ENCODE data around the gene RARB. TPM values are rescaled to one million over a fixed set of nuclear protein-coding genes. Genes with fewer than 3 reads are reported as not detected.
A peak's percentile ranks its signal among the peaks of the same experiment; 100 is the strongest.

RARB gene
- total RNA-seq (19.3 and 23.4 TPM in 2 replicates), polyA plus RNA-seq (13.6 and 15.3 TPM in 2 replicates), polyA minus RNA-seq (44.0 and 59.0 TPM in 2 replicates), Bru-seq, nascent RNA (percentile 89 among the genes with signal in this experiment), BruChase-seq, experiment 1, labeled RNA remaining after a 6-hour chase (percentile 56 among the genes with signal in this experiment), BruChase-seq, experiment 2, labeled RNA remaining after a 2-hour chase (percentile 57 among the genes with signal in this experiment)
- 17.9 and 18.9 TPM in 2 replicates for polyA plus RNA-seq (2011; cell fraction: cytosol; rRNA removed)
- polyA plus RNA-seq (2011; cell fraction: nucleus; rRNA removed), result 27.6 and 30.3 TPM in 2 replicates
- polyA plus RNA-seq (2012), result 34.3 and 35.5 TPM in 2 replicates
- polyA minus RNA-seq (2011; cell fraction: cytosol; rRNA and poly(A)+ RNA removed), result not detected
- 127 and 202 TPM in 2 replicates for polyA minus RNA-seq (2011; cell fraction: nucleus; rRNA and poly(A)+ RNA removed)
- long read RNA-seq, transcript RARB-201 (8 exons, 3,084 nt), result major isoform, 32 of 43 reads
- long read RNA-seq, partial matches to known transcripts, result 1 of 43 reads
- long read RNA-seq, other reads (novel, unspliced or antisense), result 6 of 43 reads

GRCh38 chr3:25427942-25428788 lies at the start of gene RARB:
RARB (plus strand) TSS chr3:25428263; CDS start chr3:25428732, 469 bp downstream.
- no TSS peak for BruUV-seq (replicated peaks)
- Histone ChIP-seq H3K9me3 (replicated peaks; ENCODE audit: control insufficient read depth, insufficient read depth, low read length) (no peaks in the 10 kb centered on the region), H3K27me3 (ENCODE audit: control insufficient read depth in 2 of 2, insufficient read depth in 2 of 2, low read length in 2 of 2) (no peaks in the 10 kb centered on the region), H3K9ac (replicated peaks; ENCODE audit: extremely low read depth, insufficient read depth, low read length) (peak within 1 kb of the TSS; percentile 98), H3K27ac (ENCODE audit: insufficient read depth, low read depth, low read length) (peak within 1 kb of the TSS; percentile 96), H4K20me1 (replicated peaks; ENCODE audit: control insufficient read depth, extremely low read depth, insufficient read depth, low read length) (no peaks in the 10 kb centered on the region), H3K4me1 (ENCODE audit: control insufficient read depth, extremely low read depth, insufficient read depth, low read length) (peaks cover 27% of the 10 kb centered on the region), H2AFZ (ENCODE audit: low read depth, low read length) (peak within 1 kb of the TSS; percentile 44), H3K4me2 (ENCODE audit: insufficient read depth, low read length) (peak within 1 kb of the TSS; percentile 99), H3K79me2 (ENCODE audit: control insufficient read depth, insufficient read depth, low read length) (peaks cover 50% of the 10 kb centered on the region), H3K36me3 (ENCODE audit: control insufficient read depth in 2 of 2, extremely low read depth in 1 of 2, insufficient read depth in 2 of 2, low read length in 2 of 2) (no peaks in the 10 kb centered on the region), H3K9me1 (replicated peaks; ENCODE audit: control insufficient read depth, extremely low read depth, insufficient read depth, low read length) (no peaks in the 10 kb centered on the region), H3K4me3 (replicated peaks in 1 of 3; ENCODE audit: insufficient read depth in 1 of 3, low read depth in 1 of 3, low read length in 3 of 3) (peak within 1 kb of the TSS; percentile 75 to 100 (median 96))
- dilution Hi-C loops (cut with MboI; ENCODE audit: extremely low pct_ligation_motif_present, low sequenced_read_pairs), result no loop called here
- FAIRE-seq (peak; percentile 91), DNase-seq (ENCODE audit: low read depth, low spot score) (peak; percentile 98)
- intact Hi-C loops (cut with micrococcal nuclease), result loop anchor here (1.0 to 5.0 kb wide), 8 partner anchors 30 to 653 kb away; partner anchors contain the start of gene TOP2B
- ChIA-PET POLR2A (interaction anchor here (0.5 to 2.4 kb wide), 13 partner anchors 16 to 168 kb away, joined by 3 to 12 read pairs (median 4); no protein-coding TSS in a partner anchor), CTCF (interaction anchor here (0.8 to 2.6 kb wide), 12 partner anchors 13 to 654 kb away, joined by 3 to 24 read pairs (median 5); no protein-coding TSS in a partner anchor)
- TF ChIP-seq EZH2 (IDR thresholded peaks at IDR 0.05; ENCODE audit: borderline replicate concordance, low read depth, low read length, severe bottlenecking) (no peak), POLR2A (IDR thresholded peaks at IDR 0.05; ENCODE audit: low read depth, low read length) (peak; percentile 96), POLR2AphosphoS5 (IDR thresholded peaks at IDR 0.05; ENCODE audit: insufficient read depth, low read depth, low read length) (peak; percentile 91), CTCF (IDR thresholded peaks at IDR 0.05; ENCODE audit: extremely low read depth in 1 of 2, insufficient read depth in 1 of 2, low read depth in 1 of 2, low read length in 2 of 2) (no peak), GATA2 (IDR thresholded peaks at IDR 0.05; ENCODE audit: insufficient read depth, insufficient read length, low read depth, low read length) (peak; percentile 31), JUN (IDR thresholded peaks at IDR 0.05; ENCODE audit: borderline replicate concordance, insufficient read depth, insufficient read length, low read depth) (peak; percentile 61), MYC (IDR thresholded peaks at IDR 0.05; ENCODE audit: low read depth, low read length) (no peak), FOS (IDR thresholded peaks at IDR 0.05; ENCODE audit: borderline replicate concordance, insufficient read depth, low read length) (peak; percentile 34), MAX (IDR thresholded peaks at IDR 0.05; ENCODE audit: insufficient read depth, insufficient read length) (no peak)
